ENCODE data around the gene C1QTNF9B.
"Not testable (repeated sequence)": the region's sequence is repeated elsewhere in the genome, so short reads cannot be mapped to it uniquely, and the experiment has no call there.

The C1QTNF9B gene

GRCh38 chr13:23897452-23897919 is at the start of gene C1QTNF9B:
TSS of gene C1QTNF9B (minus strand) at chr13:23897502.
- not testable (repeated sequence) for H3K4me3 ChIP-seq (ENCODE audit: low read length)

DNA sequence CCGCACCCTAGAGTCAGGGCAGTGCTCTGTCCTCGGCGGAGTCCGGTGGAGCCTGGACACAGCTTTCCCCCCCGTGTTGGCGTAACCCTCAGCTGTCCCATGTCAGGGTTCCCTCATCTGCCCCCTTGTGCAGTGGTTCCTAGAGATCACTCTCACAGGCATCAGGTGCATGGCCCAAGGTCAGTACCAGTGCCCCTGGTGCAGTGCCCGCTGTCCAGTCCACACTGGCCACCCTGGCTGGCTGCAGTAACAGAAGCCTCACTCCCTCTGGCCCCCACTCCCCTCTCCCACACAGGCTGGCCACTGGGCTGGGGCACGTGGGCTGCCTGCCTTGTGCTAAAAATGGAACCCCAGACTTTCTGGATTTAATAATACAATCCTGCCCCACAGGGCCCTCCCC is 49.6 kb upstream of the C1QTNF9B start:
- TF ChIP-seq ZNF274 (IDR thresholded peaks at IDR 0.05; ENCODE audit: low read depth, low read length), result no peak

DNA sequence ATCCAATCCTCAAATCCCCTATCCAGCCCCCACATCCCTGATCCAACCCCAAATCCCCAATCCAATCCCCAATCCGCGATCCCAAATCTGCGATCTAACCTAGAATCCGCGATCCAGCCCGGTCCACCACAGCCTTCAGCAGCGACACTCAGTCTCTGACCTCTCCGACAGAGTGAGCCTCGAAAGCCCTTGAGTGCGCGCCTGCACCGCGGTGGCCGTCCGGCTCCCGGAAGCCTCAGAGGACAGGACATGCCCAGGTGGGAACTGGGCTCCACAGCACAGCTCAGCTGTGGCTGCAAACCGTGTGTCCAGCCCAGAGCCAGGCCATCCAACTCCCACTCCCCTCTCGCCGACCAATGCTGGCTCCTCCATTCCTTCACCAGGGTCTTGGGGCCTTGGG is 48.8 kb upstream of the C1QTNF9B start:
- no peak overlapping the region for H3K4me3 ChIP-seq (ENCODE audit: low read length)
- TF ChIP-seq ZNF274 (IDR thresholded peaks at IDR 0.05; ENCODE audit: low read depth, low read length), result no peak

More for the DNA sequence above, 49.6 kb upstream of the C1QTNF9B start:
- H3K4me3 ChIP-seq (ENCODE audit: low read length), result no peak overlapping the region

GRCh38 chr13:23945612-23946011 is 48.3 kb upstream of the C1QTNF9B start:
- H3K4me3 ChIP-seq (ENCODE audit: low read length), result no peak overlapping the region
- TF ChIP-seq ZNF274 (IDR thresholded peaks at IDR 0.05; ENCODE audit: low read depth, low read length), result no peak

GRCh38 chr13:23941211-23941610 is 43.9 kb upstream of the C1QTNF9B start:
- H3K4me3 ChIP-seq (ENCODE audit: low read length), result no peak overlapping the region
- TF ChIP-seq ZNF274 (IDR thresholded peaks at IDR 0.05; ENCODE audit: low read depth, low read length), result no peak

DNA sequence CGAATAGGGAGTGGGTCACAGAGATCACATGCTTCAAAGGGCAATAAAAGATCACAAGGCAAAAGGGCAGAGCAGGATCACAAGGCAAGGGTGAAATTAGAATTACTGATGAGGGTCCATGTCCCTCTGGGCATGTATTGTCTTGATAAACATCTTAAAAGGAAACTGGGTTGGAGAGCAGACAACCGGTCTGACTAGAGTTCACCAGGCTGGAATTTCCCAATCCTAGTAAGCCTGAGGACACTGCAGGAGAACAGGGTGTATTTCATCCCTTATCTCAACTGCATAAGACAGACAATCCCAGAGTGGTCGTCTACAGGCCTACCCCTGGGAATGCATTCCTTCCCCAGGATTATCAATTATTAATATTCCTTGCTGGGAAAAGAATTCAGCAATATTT is 42.4 kb upstream of the C1QTNF9B start:
- not testable (repeated sequence) for H3K4me3 ChIP-seq (ENCODE audit: low read length)

DNA sequence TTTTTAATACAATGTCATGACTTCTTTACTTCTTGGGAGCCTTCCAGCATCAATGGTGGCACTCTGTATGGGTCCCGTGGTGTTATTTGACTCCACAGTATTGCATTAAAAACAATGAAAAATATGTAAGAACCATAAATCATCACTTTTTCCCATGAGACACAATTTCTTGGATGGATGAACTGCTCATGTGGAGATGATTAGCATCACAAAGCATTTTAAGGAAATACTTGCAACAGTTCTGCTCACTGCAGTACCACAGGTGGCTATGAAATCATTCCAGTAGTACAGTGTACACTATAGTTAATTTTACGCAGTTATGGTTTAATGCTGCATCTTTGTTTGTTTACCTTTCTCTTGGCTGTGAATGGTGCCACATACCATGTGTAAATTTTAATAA is 37.2 kb upstream of the C1QTNF9B start:
- H3K4me3 ChIP-seq (ENCODE audit: low read length), result no peak overlapping the region
- TF ChIP-seq ZNF274 (IDR thresholded peaks at IDR 0.05; ENCODE audit: low read depth, low read length), result no peak

GRCh38 chr13:23928985-23929384 is 31.7 kb upstream of the C1QTNF9B start:
- no peak overlapping the region for H3K4me3 ChIP-seq (ENCODE audit: low read length)
- TF ChIP-seq ZNF274 (IDR thresholded peaks at IDR 0.05; ENCODE audit: low read depth, low read length), result no peak

- TF ChIP-seq ZNF274 (IDR thresholded peaks at IDR 0.05; ENCODE audit: low read depth, low read length), result no peak
- no peak overlapping the region for H3K4me3 ChIP-seq (ENCODE audit: low read length)
Measured at GRCh38 chr13:23923031-23923430, 25.7 kb upstream of the C1QTNF9B start.

- TF ChIP-seq ZNF274 (IDR thresholded peaks at IDR 0.05; ENCODE audit: low read depth, low read length), result no peak
- H3K4me3 ChIP-seq (ENCODE audit: low read length), result no peak overlapping the region
Measured at GRCh38 chr13:23922005-23922932, 25.0 kb upstream of the C1QTNF9B start.

DNA sequence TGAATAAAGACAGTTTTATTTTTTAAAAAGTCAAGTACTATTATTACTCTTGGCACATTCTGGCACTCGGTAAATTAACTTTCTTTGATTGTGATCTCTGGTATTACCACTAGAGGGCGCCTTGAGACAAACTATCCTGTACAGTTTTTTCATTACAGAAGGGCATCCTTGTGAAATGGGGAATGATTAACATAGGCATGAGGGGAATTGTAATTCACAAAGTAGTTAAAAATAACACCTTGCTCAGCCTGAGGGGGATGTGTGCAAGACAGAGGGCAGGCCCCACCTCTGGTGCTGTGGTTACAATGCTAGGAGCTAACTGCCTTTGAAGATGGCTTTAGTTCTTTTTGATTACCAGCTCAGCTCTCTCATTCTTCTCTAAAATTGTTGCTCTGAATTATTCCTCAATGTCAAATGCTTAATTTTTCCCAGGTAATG is 24.2 kb upstream of the C1QTNF9B start:
- no peak overlapping the region for H3K4me3 ChIP-seq (ENCODE audit: low read length)
- TF ChIP-seq ZNF274 (IDR thresholded peaks at IDR 0.05; ENCODE audit: low read depth, low read length), result no peak

- no peak for TF ChIP-seq ZNF274 (IDR thresholded peaks at IDR 0.05; ENCODE audit: low read depth, low read length)
- no peak overlapping the region for H3K4me3 ChIP-seq (ENCODE audit: low read length)
Measured at GRCh38 chr13:23919006-23919405, 21.7 kb upstream of the C1QTNF9B start.

DNA sequence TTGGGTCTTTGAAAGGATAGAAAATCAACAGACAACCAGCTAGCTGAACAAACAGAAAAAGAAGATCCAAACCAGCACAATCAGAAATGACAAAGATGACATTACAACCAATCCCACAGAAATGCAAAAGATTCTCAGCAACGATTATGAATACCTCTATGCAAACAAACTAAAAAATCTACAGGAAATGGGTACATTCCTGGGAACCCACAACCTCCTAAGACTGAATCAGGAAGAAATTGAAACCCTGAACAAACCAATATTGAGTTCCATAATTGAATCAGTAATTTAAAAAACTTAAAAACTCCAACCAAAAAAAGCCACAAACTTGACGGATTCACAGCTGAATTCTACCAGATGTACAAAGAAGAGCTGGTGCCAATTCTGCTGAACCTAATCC is 20.9 kb upstream of the C1QTNF9B start:
- no peak for TF ChIP-seq ZNF274 (IDR thresholded peaks at IDR 0.05; ENCODE audit: low read depth, low read length)
- no peak overlapping the region for H3K4me3 ChIP-seq (ENCODE audit: low read length)

DNA sequence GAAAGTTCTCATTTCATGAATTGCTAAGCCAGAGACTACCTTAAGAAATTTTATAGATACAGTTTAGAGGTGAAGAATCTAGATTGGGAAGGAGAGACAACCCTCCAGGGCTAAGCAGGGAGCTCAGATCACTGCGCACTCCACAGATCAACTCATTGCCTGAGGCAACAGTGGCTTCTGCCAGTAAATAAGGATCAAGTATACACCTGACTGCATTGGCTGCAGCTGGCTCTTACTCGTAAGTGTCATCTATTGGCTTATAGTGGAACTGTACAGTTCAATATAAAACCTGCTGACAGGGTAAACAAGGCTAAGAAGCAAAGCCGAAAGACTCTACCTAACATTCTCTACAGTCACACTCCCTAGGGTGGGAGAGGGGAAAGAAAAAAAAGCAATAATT is 18.0 kb upstream of the C1QTNF9B start:
- no peak overlapping the region for H3K4me3 ChIP-seq (ENCODE audit: low read length)
- no peak for TF ChIP-seq ZNF274 (IDR thresholded peaks at IDR 0.05; ENCODE audit: low read depth, low read length)

DNA sequence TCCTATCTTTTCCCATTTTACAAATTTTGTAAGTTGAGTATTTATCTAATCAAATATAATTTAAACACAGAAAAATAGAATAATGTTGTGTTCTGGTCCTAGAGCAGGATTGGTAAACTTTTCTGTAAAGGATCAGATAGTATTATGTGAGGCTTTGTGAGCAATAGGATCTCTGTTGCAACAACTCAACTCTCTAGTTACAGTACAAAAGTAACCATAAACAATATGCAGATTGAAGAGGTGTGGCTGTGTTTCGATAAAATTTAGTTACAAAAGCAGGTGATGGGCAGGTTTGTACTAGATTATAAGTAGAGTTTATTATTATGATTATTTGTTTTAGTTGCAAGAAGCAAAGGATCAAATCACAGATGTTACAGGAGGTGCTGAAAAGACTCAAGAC is 15.2 kb upstream of the C1QTNF9B start:
- no peak for TF ChIP-seq ZNF274 (IDR thresholded peaks at IDR 0.05; ENCODE audit: low read depth, low read length)
- no peak overlapping the region for H3K4me3 ChIP-seq (ENCODE audit: low read length)

DNA sequence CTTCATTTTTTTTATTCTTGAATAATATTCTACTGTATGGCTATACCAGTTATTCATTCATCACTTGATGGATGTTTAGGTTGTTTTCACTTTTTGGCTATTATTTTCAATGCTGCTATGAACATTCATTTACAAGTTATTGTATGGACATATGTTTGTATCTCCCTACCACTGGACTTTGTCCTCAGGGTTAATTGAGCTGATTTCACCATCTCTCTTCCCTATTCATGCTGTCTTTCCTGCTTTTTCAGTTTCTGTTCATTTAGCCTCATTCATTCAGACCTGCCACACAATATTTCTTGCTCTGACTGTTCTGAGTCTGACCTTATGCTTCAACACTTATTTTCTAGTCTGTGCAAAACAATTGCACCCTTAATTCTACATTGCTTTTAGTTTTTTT is 12.3 kb upstream of the C1QTNF9B start:
- no peak overlapping the region for H3K4me3 ChIP-seq (ENCODE audit: low read length)

More for the DNA sequence above, 12.3 kb upstream of the C1QTNF9B start:
- no peak for TF ChIP-seq ZNF274 (IDR thresholded peaks at IDR 0.05; ENCODE audit: low read depth, low read length)

Data from GM08714 (cell line).